ENCODE measurements around the gene LYPD6.

Gene LYPD6

GRCh38 chr2:149410701-149411484, 80.5 kb downstream of the LYPD6 start:
- DNase-seq, result no peak

- DNase-seq, result no peak
Measured at GRCh38 chr2:149413487-149413886, 83.1 kb downstream of the LYPD6 start.

GRCh38 chr2:149415086-149415485, 84.7 kb downstream of the LYPD6 start:
- DNase-seq, result no peak

GRCh38 chr2:149418065-149418464, 87.7 kb downstream of the LYPD6 start:
- DNase-seq, result no peak

- DNase-seq, result no peak
Measured at GRCh38 chr2:149420053-149420963, 89.9 kb downstream of the LYPD6 start.

GRCh38 chr2:149421791-149422190, 91.4 kb downstream of the LYPD6 start:
- DNase-seq, result no peak

- no peak for DNase-seq
Measured at GRCh38 chr2:149422337-149422990, 92.1 kb downstream of the LYPD6 start.

- no peak for DNase-seq
Measured at GRCh38 chr2:149422991-149423338, 92.6 kb downstream of the LYPD6 start.

- DNase-seq, result no peak
Measured at GRCh38 chr2:149423630-149424029, 93.2 kb downstream of the LYPD6 start.

GRCh38 chr2:149427387-149427786, 97.0 kb downstream of the LYPD6 start:
- DNase-seq, result no peak

GRCh38 chr2:149428783-149429182, 98.4 kb downstream of the LYPD6 start:
- no peak for DNase-seq

- DNase-seq, result no peak
Measured at GRCh38 chr2:149430743-149431736, 100.7 kb downstream of the LYPD6 start.

GRCh38 chr2:149438330-149438960, 108.1 kb downstream of the LYPD6 start:
- no peak for DNase-seq

GRCh38 chr2:149441255-149441654, 110.9 kb downstream of the LYPD6 start:
- DNase-seq, result no peak

GRCh38 chr2:149442346-149442745, 112.0 kb downstream of the LYPD6 start:
- DNase-seq, result no peak

- DNase-seq, result no peak
Measured at GRCh38 chr2:149443150-149443549, 112.8 kb downstream of the LYPD6 start.

- DNase-seq, result no peak
Measured at GRCh38 chr2:149446748-149447147, 116.4 kb downstream of the LYPD6 start.

- DNase-seq, result no peak
Measured at GRCh38 chr2:149448315-149448714, 117.9 kb downstream of the LYPD6 start.

- no peak for DNase-seq
Measured at GRCh38 chr2:149449017-149449416, 118.6 kb downstream of the LYPD6 start.

- no peak for DNase-seq
Measured at GRCh38 chr2:149451417-149452165, 121.2 kb downstream of the LYPD6 start.

GRCh38 chr2:149456285-149456684, 125.9 kb downstream of the LYPD6 start:
- no peak for DNase-seq
